NCI-H2171 treated with DMSO at 0.1 percent for 48 hours (cell line): ENCODE data around the gene FOXD4L4.
"Not testable (repeated sequence)": the region's sequence is repeated elsewhere in the genome, so short reads cannot be mapped to it uniquely, and the experiment has no call there.

Experiments used
- DNase-seq: peaks from one replicate; lab custom pipeline; 2025; lab: John Stamatoyannopoulos, UW

FOXD4L4 gene

GRCh38 chr9:65737096-65737564 lies at the start of gene FOXD4L4:
TSS of gene FOXD4L4 (plus strand) at chr9:65737146. CDS start at chr9:65737146, 0 bp downstream.
- not testable (repeated sequence) for DNase-seq

GRCh38 chr9:65703550-65703949 lies 33.4 kb upstream of the FOXD4L4 start:
- not testable (repeated sequence) for DNase-seq

- DNase-seq = not testable (repeated sequence)
These were observed 22.5 kb upstream of the FOXD4L4 start for GRCh38 chr9:65714445-65714844.

- DNase-seq = not testable (repeated sequence)
These were observed 1.2 kb downstream of the FOXD4L4 start for GRCh38 chr9:65738133-65738532.
